Cardiac septum (tissue), 1 donor: ENCODE data around the gene FOXK2. TPM values are rescaled to one million over a fixed set of nuclear protein-coding genes. Genes with fewer than 3 reads are reported as not detected.

Source experiments
- DNase-seq: peaks from one replicate; pipeline ENCODE4 v3.0.0-alpha.2; 2020; ENCODE audit warnings: low spot score
- intact Hi-C: fragments of 100-400 bp; cut with DNase I; formaldehyde crosslinking; loops from one replicate; pipeline ENCODE4 v1.14.0; 2022
- long read RNA-seq: library from polyadenylated mRNA; unstranded; transcript quantifications from one replicate; pipeline ENCODE4 v2.0.0, GENCODE V29; 2021
- total RNA-seq: library from RNA; stranded (reverse); fragmentation: NEBNext Ultra II Directional; extraction: Animal tissue kit (Norgen Biotek cat#: 25700); gene quantifications from one replicate; pipeline ENCODE4 v1.2.1, GENCODE V29; 2021
- donor health status: DM: no; HTN: no; CAD: no.

The FOXK2 gene
- 40.2 TPM for total RNA-seq
- long read RNA-seq, full-length matches to known transcripts: 18 of 45 reads
- long read RNA-seq, partial matches to known transcripts: 15 of 45 reads
- long read RNA-seq, other reads (novel, unspliced or antisense): 12 of 45 reads

DNA sequence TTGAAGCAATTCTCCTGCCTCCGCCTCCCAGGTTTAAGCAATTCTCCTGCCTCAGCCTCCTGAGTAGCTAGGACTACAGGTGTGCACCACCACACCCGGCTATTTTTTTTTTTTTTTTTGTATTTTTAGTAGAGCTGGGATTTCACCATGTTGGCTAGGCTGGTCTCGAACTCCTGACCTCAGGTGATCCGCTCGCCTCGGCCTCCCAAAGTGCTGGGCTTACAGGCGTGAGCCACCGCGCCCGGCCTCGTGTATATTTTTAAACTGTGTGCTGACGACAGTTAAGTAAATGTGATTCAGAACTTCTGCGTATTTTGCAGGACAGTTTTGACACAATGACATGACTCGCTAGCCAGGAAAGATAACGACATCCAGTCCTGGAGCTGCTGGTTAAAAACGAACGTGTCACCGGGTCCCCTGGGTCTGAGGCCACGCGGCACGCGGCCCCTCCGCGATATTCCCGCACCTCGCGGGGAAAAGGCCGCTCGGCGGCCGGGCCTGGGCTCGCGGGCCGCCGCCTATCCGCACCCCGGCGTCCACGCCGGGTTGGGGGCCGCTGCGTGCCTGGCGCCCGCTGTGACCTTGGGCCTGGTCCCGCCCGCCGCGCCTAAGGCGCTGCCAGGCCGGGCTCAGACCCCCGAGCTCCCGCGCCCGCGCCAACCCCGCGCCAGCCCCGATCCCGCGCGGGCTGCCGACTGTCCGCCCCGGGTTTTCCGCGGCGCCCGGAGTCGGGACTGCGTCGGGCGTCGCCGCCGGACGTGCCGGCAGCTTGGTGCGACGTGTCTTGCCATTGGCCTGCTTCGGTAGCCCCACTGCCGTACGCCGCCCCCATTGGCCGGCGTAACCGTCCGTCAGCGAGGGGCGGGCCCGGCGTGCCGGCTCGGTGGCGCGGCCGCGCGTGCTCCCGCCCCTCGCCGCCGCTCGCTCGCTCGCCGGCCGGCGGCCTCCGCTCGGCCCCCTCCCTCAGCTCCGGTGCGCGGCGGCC, at the start of gene FOXK2:
TSS of gene FOXK2 (plus strand) at position 907 of the 985 bp plus-strand sequence. CDS start 157 bp downstream, outside the sequence.
- DNase-seq: peak; percentile 96
- intact Hi-C loops: loop anchor here (1.0 kb wide), 1 partner anchor 22 kb away; no protein-coding TSS in a partner anchor

DNA sequence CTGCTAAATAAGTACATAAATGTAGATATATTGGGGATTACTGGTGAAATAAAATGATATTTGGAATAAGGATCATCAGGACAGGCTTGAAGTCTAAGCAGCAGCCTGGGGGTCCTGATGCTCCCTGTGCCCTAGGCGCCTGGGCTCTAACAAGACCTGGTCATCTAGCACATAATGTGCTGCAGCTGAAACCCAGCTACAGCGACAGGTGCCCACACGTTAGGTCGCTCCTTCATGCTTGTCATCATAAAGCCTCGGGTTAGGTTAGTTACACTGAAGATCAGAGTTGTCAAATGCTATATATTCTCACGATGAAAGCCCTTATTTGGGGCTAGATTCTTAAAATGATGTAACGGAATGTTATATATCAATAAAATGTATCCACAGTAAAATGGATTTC, 49.5 kb upstream of the FOXK2 start:
- DNase-seq: no peak

GRCh38 chr17:82474223-82475010, 45.1 kb upstream of the FOXK2 start:
- intact Hi-C loops: no loop called here
- no peak for DNase-seq

More for the DNA sequence above, 49.5 kb upstream of the FOXK2 start:
- intact Hi-C loops: no loop called here

DNA sequence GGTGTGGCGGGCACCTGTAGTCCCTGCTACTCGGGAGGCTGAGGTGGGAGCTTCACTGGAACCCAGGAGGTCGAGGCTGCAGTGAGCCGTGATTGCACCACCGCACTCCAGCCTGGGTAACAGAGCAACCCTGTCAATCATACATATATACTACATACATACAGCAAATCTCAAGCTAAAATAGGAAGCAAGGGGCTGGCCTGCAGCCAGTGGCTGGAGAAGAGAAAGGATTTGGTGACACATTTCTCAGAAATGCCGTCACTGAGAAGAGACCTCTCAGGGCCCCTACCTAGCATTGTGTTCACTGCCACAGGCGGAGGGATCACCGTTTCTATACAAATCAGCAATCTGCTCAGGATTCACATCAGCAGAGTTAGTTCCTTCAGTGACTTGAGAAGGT, 44.1 kb upstream of the FOXK2 start:
- no peak for DNase-seq
- intact Hi-C loops: no loop called here

- no peak for DNase-seq
- intact Hi-C loops: no loop called here
Measured at GRCh38 chr17:82477934-82478333, 41.6 kb upstream of the FOXK2 start.

- DNase-seq: no peak
- intact Hi-C loops: no loop called here
Measured at GRCh38 chr17:82479602-82480001, 39.9 kb upstream of the FOXK2 start.

- no peak for DNase-seq
- intact Hi-C loops: no loop called here
Measured at GRCh38 chr17:82480318-82480717, 39.2 kb upstream of the FOXK2 start.

DNA sequence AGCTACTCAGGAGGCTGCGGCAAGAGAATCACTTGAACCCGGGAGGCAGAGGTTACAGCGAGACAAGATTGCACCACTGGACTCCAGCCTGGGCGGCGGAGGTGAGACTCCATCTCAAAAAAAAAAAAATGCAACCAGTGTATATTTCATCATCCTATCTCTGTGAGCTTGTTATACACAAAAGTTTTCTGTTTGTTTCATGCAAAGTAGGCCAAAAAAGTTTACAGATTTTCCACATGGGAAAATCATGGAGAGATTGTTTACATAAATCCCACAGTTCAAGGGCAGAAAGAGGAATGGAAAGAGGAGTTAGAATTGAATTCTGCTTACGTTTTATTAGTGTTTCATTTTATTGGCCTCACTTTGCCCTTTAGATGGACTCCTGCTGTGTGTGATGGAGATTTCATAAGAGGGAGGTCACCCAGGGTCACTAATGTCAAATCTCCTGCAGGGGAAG, 36.3 kb upstream of the FOXK2 start:
- intact Hi-C loops: no loop called here

DNA sequence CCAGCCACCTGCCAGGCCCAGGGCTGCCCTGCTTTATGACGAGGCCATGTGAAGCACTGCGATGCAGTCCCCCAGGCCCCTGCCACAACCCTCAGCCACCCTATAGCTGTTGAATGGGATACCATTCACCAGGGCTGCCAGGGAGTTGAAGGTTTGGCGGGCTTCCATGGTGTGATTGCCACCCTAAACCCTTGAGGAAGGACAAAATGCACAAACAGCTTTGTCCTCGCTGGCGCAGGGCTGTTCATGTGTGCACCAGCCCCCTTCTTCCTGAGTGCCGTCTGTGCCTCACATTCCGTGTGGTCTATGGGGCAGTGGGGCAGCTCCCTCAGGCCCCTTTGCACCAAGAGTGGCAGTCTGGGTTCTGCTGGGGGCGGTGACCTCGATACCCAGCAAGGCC, 35.7 kb upstream of the FOXK2 start:
- DNase-seq: no peak
- intact Hi-C loops: no loop called here

More for the DNA sequence above, 36.3 kb upstream of the FOXK2 start:
- no peak for DNase-seq

- intact Hi-C loops: no loop called here
Measured at GRCh38 chr17:82486231-82487094, 33.1 kb upstream of the FOXK2 start.

GRCh38 chr17:82487910-82488309, 31.6 kb upstream of the FOXK2 start:
- intact Hi-C loops: no loop called here
- no peak for DNase-seq

More at GRCh38 chr17:82486231-82487094, 33.1 kb upstream of the FOXK2 start:
- DNase-seq: no peak

DNA sequence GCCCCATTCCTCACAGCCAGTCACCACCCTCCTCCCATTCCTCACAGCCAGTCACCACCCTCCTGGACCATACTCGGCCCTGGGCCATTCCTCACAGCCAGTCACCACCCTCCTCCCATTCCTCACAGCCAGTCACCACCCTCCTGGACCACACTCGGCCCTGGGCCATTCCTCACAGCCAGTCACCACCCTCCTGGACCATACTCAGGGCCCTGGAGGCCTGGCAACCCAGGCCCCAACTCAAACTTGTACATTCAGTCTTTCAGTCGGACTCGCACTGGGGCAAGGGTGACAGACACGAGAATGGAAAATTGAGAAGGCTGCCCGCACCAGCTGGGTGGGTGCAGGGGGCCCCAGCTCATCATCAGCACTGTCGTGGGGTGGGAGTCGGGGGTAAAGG, 30.4 kb upstream of the FOXK2 start:
- intact Hi-C loops: no loop called here

GRCh38 chr17:82489851-82490511, 29.6 kb upstream of the FOXK2 start:
- intact Hi-C loops: no loop called here

More for the DNA sequence above, 30.4 kb upstream of the FOXK2 start:
- peak; percentile 79 for DNase-seq

GRCh38 chr17:82490512-82491195, 28.9 kb upstream of the FOXK2 start:
- intact Hi-C loops: no loop called here
- no peak for DNase-seq

More at GRCh38 chr17:82489851-82490511, 29.6 kb upstream of the FOXK2 start:
- DNase-seq: no peak

GRCh38 chr17:82491196-82491530, 28.4 kb upstream of the FOXK2 start:
- intact Hi-C loops: no loop called here
- no peak for DNase-seq

DNA sequence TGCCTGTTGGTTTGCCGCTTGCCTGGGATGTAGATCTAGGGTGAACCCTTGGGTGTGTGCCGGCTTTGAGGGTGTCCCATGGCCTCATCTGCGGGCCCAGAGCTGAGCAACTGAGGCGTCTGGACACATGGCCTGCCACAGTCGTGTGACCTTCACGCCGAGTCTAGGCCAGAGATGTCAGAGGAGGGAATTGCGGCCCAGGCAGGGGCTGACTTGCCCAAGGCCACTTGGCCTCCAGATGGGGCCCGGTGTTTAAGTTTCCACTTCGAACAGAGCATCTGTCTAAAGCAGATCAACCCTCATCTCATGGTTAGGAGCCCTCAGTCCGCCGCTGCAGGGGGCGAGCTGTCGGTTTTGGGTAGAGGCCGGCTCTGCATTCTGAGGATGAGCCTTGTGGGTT, 28.0 kb upstream of the FOXK2 start:
- intact Hi-C loops: no loop called here
- DNase-seq: no peak

GRCh38 chr17:82492643-82493225, 26.8 kb upstream of the FOXK2 start:
- intact Hi-C loops: no loop called here
- no peak for DNase-seq
